HCT116 (cell line): ENCODE measurements around the gene HILPDA. TPM values are rescaled to one million over a fixed set of nuclear protein-coding genes. Genes with fewer than 3 reads are reported as not detected.

Source experiments
- ATAC-seq: fragments of 200-7000 bp; cut with Tn5 transposase; 2 replicates; pipeline ENCODE4 v1.9.1; 2020; ENCODE audit warnings: mild to moderate bottlenecking, moderate library complexity
- BruUV-seq: library from RNA; stranded (reverse); fragments of 400-500 nt; replicated peaks from 2 replicates; lab custom pipeline; 2021; lab: Mats Ljungman, UMichigan
- CTCF ChIA-PET: fragments of 300-600 bp; sonication (Branson Sonifier 250); formaldehyde crosslinking; loops from one replicate; lab custom pipeline; 2021; ENCODE audit warnings: antibody characterized with exemption; lab: Charles Lee
- POLR2A ChIA-PET: fragments of 300-600, 350-600 bp; sonication (Branson Sonifier 250); formaldehyde crosslinking; loops from one replicate; lab custom pipeline; 2021; ENCODE audit warnings: antibody characterized with exemption; lab: Charles Lee
- RAD21 ChIA-PET, 2 experiments: fragments of 300-600 bp; sonication (Branson Sonifier 250); formaldehyde crosslinking; loops; one replicate each; lab custom pipeline; 2023; ENCODE audit warnings: low total read pairs in 2 of 2; ENCODE audit not compliant: uncharacterized antibody in 2 of 2, unreplicated experiment in 2 of 2, low non-redundant PET in 1 of 2; lab: Charles Lee
- DNase-seq: peaks from one replicate; pipeline ENCODE4 v3.0.0-alpha.2; 2010; ENCODE audit warnings: low read depth, low spot score
- H2AFZ ChIP-seq: fragments of 200-600 bp; shearing (Covaris generic), sonication (generic); 2 replicates; pipeline ENCODE4 v1.6.1; 2017; ENCODE audit warnings: low read depth, mixed run types, mixed read lengths, antibody characterized with exemption, low read length; ENCODE audit not compliant: poor library complexity, severe bottlenecking
- H3K27ac ChIP-seq: 2 replicates; pipeline ENCODE4 v1.5.1; 2012; ENCODE audit warnings: low read depth, low read length
- H3K27me3 ChIP-seq: fragments of 200-600 bp; sonication (generic); 2 replicates; pipeline ENCODE4 v1.6.1; 2016; ENCODE audit warnings: mixed run types, low read length, mixed read lengths; ENCODE audit not compliant: insufficient read depth
- H3K36me3 ChIP-seq, 2 experiments: fragments of 200-500 bp in 1 of 2; fragments of 200-600 bp in 1 of 2; sonication (Bioruptor generic) in 1 of 2; sonication (generic) in 1 of 2; 2 replicates each; pipeline versions ENCODE4 v1.5.1 to v1.6.1; 2014 to 2016; ENCODE audit warnings: low read length in 2 of 2, inconsistent platforms in 1 of 2, mixed read lengths in 1 of 2, mixed run types in 1 of 2; ENCODE audit not compliant: insufficient read depth in 2 of 2, control insufficient read depth in 1 of 2
- H3K4me1 ChIP-seq, 2 experiments: fragments of 200-600 bp in 1 of 2; sonication (generic) in 1 of 2; 2 replicates each; pipeline versions ENCODE4 v1.5.1 to v1.6.1; 2012 to 2017; ENCODE audit warnings: low read length in 2 of 2, inconsistent platforms in 1 of 2, mild to moderate bottlenecking in 1 of 2, mixed read lengths in 1 of 2, mixed run types in 1 of 2, moderate library complexity in 1 of 2; ENCODE audit not compliant: insufficient read depth in 2 of 2, control insufficient read depth in 1 of 2
- H3K4me2 ChIP-seq: fragments of 200-600 bp; sonication (generic); 2 replicates; pipeline ENCODE4 v1.6.1; 2017; ENCODE audit warnings: mixed run types, low read length, mixed read lengths
- H3K4me3 ChIP-seq, 2 experiments: fragments of 200-600 bp in 1 of 2; sonication (generic) in 1 of 2; replicated peaks in 1 of 2; 2 replicates each; pipeline ENCODE4 v1.5.1; 2011 to 2016; ENCODE audit warnings: low read length in 2 of 2, control low read depth in 1 of 2, low read depth in 1 of 2, mild to moderate bottlenecking in 1 of 2, mixed read lengths in 1 of 2, mixed run types in 1 of 2
- H3K79me2 ChIP-seq: fragments of 200-600 bp; sonication (generic); 2 replicates; pipeline ENCODE4 v1.6.1; 2017; ENCODE audit warnings: mild to moderate bottlenecking, mixed run types, low read length, moderate library complexity, mixed read lengths; ENCODE audit not compliant: insufficient read depth
- H3K9ac ChIP-seq: fragments of 200-600 bp; sonication (generic); 2 replicates; pipeline ENCODE4 v1.6.1; 2016; ENCODE audit warnings: low read length, mixed read lengths
- H3K9me2 ChIP-seq: fragments of 200-600 bp; sonication (generic), shearing (Covaris generic); 2 replicates; pipeline ENCODE4 v1.6.1; 2017; ENCODE audit warnings: mixed run types, mild to moderate bottlenecking, moderate library complexity; ENCODE audit not compliant: insufficient read depth
- H3K9me3 ChIP-seq, 2 experiments: fragments of 200-500 bp in 1 of 2; fragments of 200-600 bp in 1 of 2; sonication (Bioruptor generic) in 1 of 2; sonication (generic) in 1 of 2; 2 replicates each; pipeline ENCODE4 v1.6.1; 2014 to 2017; ENCODE audit warnings: low read length in 2 of 2, mixed read lengths in 2 of 2, inconsistent platforms in 1 of 2, low read depth in 1 of 2, mild to moderate bottlenecking in 1 of 2, mixed run types in 1 of 2, moderate library complexity in 1 of 2; ENCODE audit not compliant: control insufficient read depth in 1 of 2, insufficient read depth in 1 of 2
- H4K20me1 ChIP-seq: fragments of 200-600 bp; sonication (generic), shearing (Covaris generic); 2 replicates; pipeline ENCODE4 v1.6.1; 2017; ENCODE audit warnings: mixed run types, mild to moderate bottlenecking, moderate library complexity; ENCODE audit not compliant: insufficient read depth
- ATF3 ChIP-seq: IDR thresholded peaks from 2 replicates; pipeline ENCODE4 v1.6.1; 2012
- CBX3 ChIP-seq: IDR thresholded peaks from 2 replicates; pipeline ENCODE4 v1.6.1; 2012; ENCODE audit warnings: low read depth
- CEBPB ChIP-seq: IDR thresholded peaks from 2 replicates; pipeline ENCODE4 v1.6.1; 2012; ENCODE audit warnings: low read depth
- ELF1 ChIP-seq: IDR thresholded peaks from 2 replicates; pipeline ENCODE4 v1.6.1; 2012; ENCODE audit warnings: low read depth, borderline replicate concordance
- EZH2 ChIP-seq: fragments of 200-600 bp; sonication (generic); IDR thresholded peaks from 2 replicates; pipeline ENCODE4 v1.6.1; 2017; ENCODE audit warnings: antibody characterized with exemption, mixed run types
- EZH2phosphoT487 ChIP-seq: fragments of 200-600 bp; IDR thresholded peaks from 2 replicates; pipeline ENCODE4 v1.6.1; 2018; ENCODE audit warnings: antibody characterized with exemption, borderline replicate concordance
- JUND ChIP-seq: IDR thresholded peaks from 2 replicates; pipeline ENCODE4 v1.6.1; 2012
- POLR2A ChIP-seq: IDR thresholded peaks from 2 replicates; pipeline ENCODE4 v1.7.0; 2011; ENCODE audit warnings: borderline replicate concordance; ENCODE audit not compliant: insufficient read depth, insufficient read length; ENCODE audit errors: extremely low read depth
- POLR2AphosphoS5 ChIP-seq: IDR thresholded peaks from 2 replicates; pipeline ENCODE4 v1.6.1; 2011; ENCODE audit warnings: mild to moderate bottlenecking, low read depth, low read length, moderate library complexity
- SRF ChIP-seq: IDR thresholded peaks from 2 replicates; pipeline ENCODE4 v1.6.1; 2012; ENCODE audit warnings: low read depth
- ZBTB33 ChIP-seq: IDR thresholded peaks from 2 replicates; pipeline ENCODE4 v1.6.1; 2011; ENCODE audit warnings: mild to moderate bottlenecking, low read length, moderate library complexity; ENCODE audit not compliant: insufficient replicate concordance; ENCODE audit errors: extremely low read depth
- intact Hi-C: fragments of 100-400 bp; cut with micrococcal nuclease; formaldehyde crosslinking; loops from 2 replicates; pipeline ENCODE4 v1.10.0; 2022
- total RNA-seq: library from RNA; stranded (reverse); gene quantifications from one replicate; pipeline ENCODE4 v1.2.1, GENCODE V29; 2021; ENCODE audit not compliant: unreplicated experiment

Gene HILPDA
- total RNA-seq, 1 experiment from 2014 or later: 32.8 TPM

GRCh38 chr7:128450409-128450808 is 5.3 kb upstream of the HILPDA start:
- DNase-seq (no peak), ATAC-seq (no peak)
- no peak overlapping the region for H3K9ac ChIP-seq
- no peak overlapping the region for H3K4me2 ChIP-seq
- 0 out of 2 replicates have a peak, but pooled peaks cover 4% of the 10 kb centered on the region for H3K27me3 ChIP-seq
- H3K4me3 ChIP-seq: no peak overlapping the region
- BruUV-seq: no TSS peak
- H3K79me2 ChIP-seq: no peaks in the 10 kb centered on the region
- TF ChIP-seq SRF: no peak
- TF ChIP-seq EZH2phosphoT487: no peak
- no peak for TF ChIP-seq POLR2AphosphoS5
- no peak for TF ChIP-seq JUND
- TF ChIP-seq ELF1: no peak
- no peak for TF ChIP-seq EZH2
- no peak for TF ChIP-seq ZBTB33
- no peak for TF ChIP-seq CBX3
- TF ChIP-seq CEBPB: no peak
- TF ChIP-seq POLR2A: no peak
- TF ChIP-seq ATF3: no peak
- ChIA-PET CTCF (no interaction called here), POLR2A (no interaction called here), RAD21 (no interaction called here)
- H4K20me1 ChIP-seq: no peaks in the 10 kb centered on the region
- no peak overlapping the region for H3K27ac ChIP-seq
- no peaks in the 10 kb centered on the region for H3K9me2 ChIP-seq
- intact Hi-C loops: no loop called here
- no peaks in the 10 kb centered on the region for H3K36me3 ChIP-seq
- H2AFZ ChIP-seq: no peak overlapping the region
- no peaks in the 10 kb centered on the region for H3K9me3 ChIP-seq
- H3K4me1 ChIP-seq: peaks cover 5 to 13% of the 10 kb centered on the region in 2 experiments
